Measurements from ENCODE around the gene NDUFAF4.

The NDUFAF4 gene

GRCh38 chr6:96897396-96898240 is at the start of gene NDUFAF4:
NDUFAF4 (minus strand) TSS chr6:96897891; CDS start chr6:96897801, 90 bp downstream.
- peak; percentile 94 for DNase-seq (ENCODE audit: low read depth in 2 of 2)

- DNase-seq (ENCODE audit: low read depth in 2 of 2): no peak
Measured at GRCh38 chr6:96947055-96947454, 49.4 kb upstream of the NDUFAF4 start.

GRCh38 chr6:96943555-96944215 is 46.0 kb upstream of the NDUFAF4 start:
- DNase-seq (ENCODE audit: low read depth in 2 of 2): no peak

- DNase-seq (ENCODE audit: low read depth in 2 of 2): no peak
Measured at GRCh38 chr6:96942676-96943075, 45.0 kb upstream of the NDUFAF4 start.

DNA sequence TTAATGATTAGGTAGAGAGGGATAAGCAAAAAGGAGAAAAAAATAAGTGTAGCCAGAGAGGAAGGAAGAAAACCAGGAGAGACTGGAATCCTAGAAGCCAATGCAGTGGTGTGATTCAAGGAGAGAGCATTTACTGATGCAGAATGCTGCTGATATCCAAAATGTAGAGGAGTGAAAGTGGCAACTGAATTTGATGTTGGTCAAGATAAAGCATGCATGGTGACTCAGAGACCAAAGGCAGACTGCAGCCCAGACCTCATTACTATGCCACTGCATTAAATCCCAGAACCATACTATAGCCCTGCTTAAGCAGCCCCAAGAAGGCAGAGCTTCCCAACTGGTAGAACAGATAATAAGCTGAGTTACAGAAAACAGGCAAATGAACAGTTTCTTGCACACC is 42.6 kb upstream of the NDUFAF4 start:
- no peak for DNase-seq (ENCODE audit: low read depth in 2 of 2)

DNA sequence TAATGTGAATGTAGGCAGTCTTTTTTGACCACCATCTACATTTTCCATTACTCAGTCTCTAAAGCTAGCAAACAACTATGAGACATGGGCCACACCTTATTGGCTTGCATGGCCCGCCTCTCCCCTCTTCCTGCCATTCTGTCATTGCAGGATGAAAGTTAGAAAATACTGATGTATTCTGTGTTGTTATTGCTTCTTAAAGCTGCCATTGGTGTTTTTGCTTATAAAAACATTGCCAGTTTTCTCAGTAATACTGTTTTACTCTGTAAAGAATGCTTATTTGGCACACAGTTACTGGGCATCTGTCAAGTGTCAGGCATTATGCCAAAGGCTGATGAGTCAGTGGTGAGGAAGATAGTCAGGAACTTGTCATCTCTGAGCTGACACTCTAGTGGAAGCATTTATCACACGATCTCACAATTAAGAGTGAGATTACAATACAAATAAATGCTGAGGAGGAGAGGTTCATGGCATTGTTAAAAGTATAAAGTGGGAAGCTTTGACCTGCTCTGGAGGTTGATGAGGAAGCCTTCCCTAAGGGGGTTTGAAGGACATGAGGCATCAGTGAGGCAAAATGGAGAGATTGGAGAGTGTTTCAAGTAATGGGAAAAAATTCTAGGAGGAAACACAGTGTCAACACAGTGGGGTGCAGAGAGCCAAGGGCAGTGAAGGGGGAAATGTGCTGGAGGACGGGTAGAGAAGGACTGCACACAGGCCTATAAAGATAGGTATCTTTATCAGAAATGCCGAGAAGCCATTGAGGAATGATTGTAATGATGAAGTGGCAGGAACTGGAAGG is 41.5 kb upstream of the NDUFAF4 start:
- peak; percentile 7 to 14 for DNase-seq (ENCODE audit: low read depth in 2 of 2)

DNA sequence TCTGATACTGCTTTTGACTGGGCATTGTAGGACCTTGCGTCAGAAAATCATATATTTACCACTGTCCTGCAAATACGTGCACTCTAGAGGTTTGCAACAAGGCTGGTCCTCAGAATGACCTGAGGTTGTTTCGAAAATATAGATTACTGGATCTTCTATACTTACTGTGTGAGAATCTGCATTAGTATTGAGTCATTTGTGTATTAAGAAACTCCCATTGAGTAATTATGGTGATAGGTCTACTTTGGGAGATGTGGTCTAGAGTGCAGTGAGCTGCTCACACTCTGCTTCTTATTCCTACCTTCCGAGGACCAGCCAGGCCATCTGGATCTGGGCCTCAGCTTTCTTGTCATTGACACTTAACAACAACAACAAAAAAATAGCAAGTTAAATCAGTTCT is 36.4 kb upstream of the NDUFAF4 start:
- no peak for DNase-seq (ENCODE audit: low read depth in 2 of 2)

- DNase-seq (ENCODE audit: low read depth in 2 of 2): no peak
Measured at GRCh38 chr6:96931198-96931597, 33.5 kb upstream of the NDUFAF4 start.

DNA sequence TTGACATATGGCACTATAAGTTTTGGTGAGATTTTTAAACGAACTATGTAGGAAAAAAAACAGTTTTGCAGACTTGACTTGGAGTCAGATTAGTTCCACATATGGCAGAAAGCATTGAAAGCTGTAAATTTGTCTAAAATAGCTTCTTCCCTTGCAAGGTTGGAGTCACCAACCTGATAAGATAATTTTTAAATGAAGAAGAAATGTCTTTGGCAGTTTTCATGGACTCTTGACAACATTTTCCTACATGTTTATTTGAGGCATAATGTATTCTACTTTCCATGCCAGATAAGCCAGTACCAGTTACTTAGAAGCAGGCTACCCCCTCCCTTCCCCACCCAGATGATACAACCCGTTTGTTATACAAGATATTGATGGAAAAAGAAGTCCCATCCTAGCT is 32.0 kb upstream of the NDUFAF4 start:
- DNase-seq (ENCODE audit: low read depth in 2 of 2): no peak

DNA sequence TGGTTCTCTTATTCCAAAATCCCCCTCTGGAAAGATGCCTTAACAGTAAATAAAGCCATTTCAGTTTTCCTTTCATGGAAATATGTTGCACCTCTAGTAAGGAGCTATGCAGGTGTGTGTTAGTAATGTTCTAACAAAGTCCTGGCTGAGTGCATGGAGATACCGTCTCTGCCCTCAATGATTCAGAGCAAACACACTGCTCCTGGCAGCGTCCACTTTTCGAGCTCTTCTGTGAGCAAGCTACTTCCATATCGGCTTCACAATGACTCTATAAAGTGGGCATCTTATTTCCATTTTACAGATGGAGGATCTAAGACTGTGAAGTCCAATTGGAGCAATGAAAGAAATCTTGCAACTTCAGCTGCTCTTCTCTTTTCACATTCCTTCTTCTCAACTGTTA is 30.0 kb upstream of the NDUFAF4 start:
- DNase-seq (ENCODE audit: low read depth in 2 of 2): no peak

GRCh38 chr6:96926425-96926824 is 28.7 kb upstream of the NDUFAF4 start:
- no peak for DNase-seq (ENCODE audit: low read depth in 2 of 2)

DNA sequence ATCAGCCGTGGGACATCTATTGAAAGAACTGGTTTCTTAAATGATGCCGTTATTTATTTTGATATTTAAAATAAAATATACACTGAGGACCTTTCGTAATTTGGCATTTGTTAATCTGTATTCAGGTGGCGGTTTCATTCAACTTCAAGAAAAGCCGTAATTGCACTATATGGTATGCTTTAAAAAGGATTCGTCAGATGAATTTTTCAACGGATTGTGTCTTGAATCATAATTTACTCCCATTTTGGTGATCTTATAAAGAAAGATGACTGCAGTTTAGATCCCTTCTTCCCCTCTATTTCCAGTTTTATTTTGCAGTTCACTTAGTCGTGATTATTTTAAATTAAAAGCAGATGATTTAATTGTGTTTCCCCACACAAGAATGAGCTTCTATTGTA is 27.6 kb upstream of the NDUFAF4 start:
- no peak for DNase-seq (ENCODE audit: low read depth in 2 of 2)

GRCh38 chr6:96923871-96924493 is 26.3 kb upstream of the NDUFAF4 start:
- no peak for DNase-seq (ENCODE audit: low read depth in 2 of 2)

DNA sequence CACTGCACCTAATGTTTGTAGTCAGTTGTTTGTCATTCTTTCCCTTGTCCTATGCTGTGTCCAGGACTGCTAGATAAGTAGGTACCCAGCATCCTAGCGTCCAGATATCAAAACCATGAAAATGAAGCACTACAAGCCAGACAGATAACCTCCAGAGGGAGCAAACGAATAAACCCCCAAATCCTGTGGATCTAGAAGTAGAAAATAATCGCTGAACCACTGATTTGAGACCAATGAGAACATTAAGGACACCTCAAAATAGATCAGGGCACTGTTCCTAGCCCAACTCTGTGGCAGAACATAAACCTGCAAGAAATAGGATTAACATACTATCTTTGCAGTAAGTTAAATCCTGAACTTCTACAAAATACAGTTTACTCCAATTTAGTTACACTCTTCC is 25.7 kb upstream of the NDUFAF4 start:
- DNase-seq (ENCODE audit: low read depth in 2 of 2): no peak

- DNase-seq (ENCODE audit: low read depth in 2 of 2): no peak
Measured at GRCh38 chr6:96917098-96917497, 19.4 kb upstream of the NDUFAF4 start.

- DNase-seq (ENCODE audit: low read depth in 2 of 2): no peak
Measured at GRCh38 chr6:96913621-96914020, 15.9 kb upstream of the NDUFAF4 start.

DNA sequence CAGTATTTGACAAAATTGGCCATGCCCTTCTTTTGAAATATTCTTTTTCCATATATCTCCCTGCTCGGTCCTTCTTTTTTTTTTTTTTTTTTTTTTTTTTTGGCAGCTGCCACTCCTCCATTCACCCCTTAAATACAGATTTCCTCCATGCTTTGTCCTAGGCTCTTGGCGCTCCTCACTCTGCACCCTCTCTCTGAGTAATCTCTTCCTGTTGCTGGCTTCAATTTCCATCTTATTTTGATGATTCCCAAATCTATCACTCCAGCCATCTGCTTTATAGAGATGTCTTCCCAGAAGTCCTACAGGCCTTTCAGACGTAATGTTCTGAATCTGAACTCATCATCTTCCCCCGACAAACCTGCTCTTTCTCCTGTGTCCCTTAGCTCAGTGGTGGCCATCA is 14.1 kb upstream of the NDUFAF4 start:
- no peak for DNase-seq (ENCODE audit: low read depth in 2 of 2)

DNA sequence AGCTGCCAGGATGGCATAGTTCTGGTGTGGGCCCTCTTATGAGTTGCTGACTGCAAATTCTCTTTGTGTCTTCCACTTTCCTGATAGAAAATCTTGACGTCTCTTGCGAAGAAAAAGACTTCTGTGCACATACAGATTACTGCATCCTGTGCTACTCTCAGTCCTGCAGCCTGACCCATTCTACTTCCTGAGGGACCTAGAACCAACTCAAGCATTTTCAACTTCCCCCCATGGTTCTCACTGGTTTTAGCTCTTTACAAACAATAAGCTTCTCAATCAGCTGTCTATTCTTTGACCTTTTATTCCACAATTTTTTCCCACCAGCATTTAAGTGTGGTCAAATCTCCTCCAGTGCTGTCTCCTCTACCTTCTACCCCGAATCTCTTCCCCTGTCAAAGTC is 13.5 kb upstream of the NDUFAF4 start:
- DNase-seq (ENCODE audit: low read depth in 2 of 2): no peak

- no peak for DNase-seq (ENCODE audit: low read depth in 2 of 2)
Measured at GRCh38 chr6:96909811-96910210, 12.1 kb upstream of the NDUFAF4 start.

- DNase-seq (ENCODE audit: low read depth in 2 of 2): peak in 1 of 2 donors; percentile 31
Measured at GRCh38 chr6:96907498-96907897, 9.8 kb upstream of the NDUFAF4 start.

GRCh38 chr6:96900873-96901272 is 3.2 kb upstream of the NDUFAF4 start:
- DNase-seq (ENCODE audit: low read depth in 2 of 2): no peak

DNA sequence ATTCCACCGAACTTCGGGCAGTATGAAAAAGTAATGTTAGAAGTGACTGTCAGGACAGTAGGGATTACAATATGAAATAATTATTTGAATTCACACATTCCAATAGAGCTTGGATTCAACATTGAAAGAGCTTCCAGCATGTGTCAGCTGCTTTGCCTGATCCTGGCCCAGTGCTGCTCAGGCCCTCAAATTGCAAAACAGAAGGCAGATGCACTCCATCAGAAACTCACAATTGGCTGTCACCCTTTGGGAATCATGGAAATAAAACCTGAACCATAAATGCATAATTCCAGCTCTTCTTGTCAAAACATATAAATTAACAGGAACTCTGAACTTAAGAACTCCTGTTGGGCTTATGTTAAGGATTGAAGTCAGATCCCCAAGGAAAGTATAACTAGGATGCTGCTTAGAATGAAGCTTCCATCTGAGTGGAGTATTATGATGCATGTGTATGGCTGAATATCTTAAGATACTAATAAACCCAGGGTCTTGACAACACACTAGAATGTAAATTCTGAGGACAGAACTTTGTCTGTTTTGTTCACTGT is 1.8 kb upstream of the NDUFAF4 start:
- DNase-seq (ENCODE audit: low read depth in 2 of 2): no peak

Data from stimulated activated CD4-positive, alpha-beta T cell treated with anti-CD3 and anti-CD28 coated beads, Interleukin-4, amount 100 ng/mL, for 48 hours (primary cell).